ENCODE data around the gene C19orf85.
A peak's percentile ranks its signal among the peaks of the same experiment; 100 is the strongest.

GRCh38 chr19:55503502-55504251 lies 39.1 kb upstream of the C19orf85 start:
- TF ChIP-seq CTCF (conservative IDR thresholded peaks at IDR 0.05; ENCODE audit: low read depth, low read length) (peak; percentile 98), EZH2 (IDR thresholded peaks at IDR 0.05; ENCODE audit: low read length, unreplicated experiment) (no peak), EZH2phosphoT487 (IDR thresholded peaks at IDR 0.05; ENCODE audit: borderline replicate concordance, low read length) (no peak)

Data from PC-3 (cell line).